ENCODE results near the gene EVA1B. TPM values are rescaled to one million over a fixed set of nuclear protein-coding genes. Genes with fewer than 3 reads are reported as not detected.

EVA1B gene
- total RNA-seq, 1 experiment from 2014 or later = 32.0 TPM

GRCh38 chr1:36328088-36328480, 4.6 kb upstream of the EVA1B start (continued):
- TF ChIP-seq E2F5 (CRISPR knock-in tag; IDR thresholded peaks at IDR 0.05) = no peak
- no peak for TF ChIP-seq ZMAT4 (CRISPR knock-in tag; IDR thresholded peaks at IDR 0.05)
- TF ChIP-seq CBFB (CRISPR knock-in tag; IDR thresholded peaks at IDR 0.05; ENCODE audit: low read depth) = no peak
- no peak for TF ChIP-seq ZNF121 (CRISPR knock-in tag; IDR thresholded peaks at IDR 0.05)

GRCh38 chr1:36327421-36328087, 4.1 kb upstream of the EVA1B start:
- Mint-ChIP-seq H3K36me3 (no peaks in the 10 kb centered on the region), H3K27me3 (ENCODE audit: low read depth) (peaks cover 18% of the 10 kb centered on the region), H3K4me3 (no peak overlapping the region), H3K9me3 (no peaks in the 10 kb centered on the region), H3K27ac (peak overlapping the region; percentile 64; the same call in 1 of the 2 replicates), H3K4me1 (peaks cover 17% of the 10 kb centered on the region)
- DNase-seq (ENCODE audit: low spot score) (no peak), ATAC-seq (no peak)
- no peak for TF ChIP-seq ATF2 (CRISPR knock-in tag; IDR thresholded peaks at IDR 0.05; ENCODE audit: borderline replicate concordance, low read depth)
- TF ChIP-seq USF1 (CRISPR knock-in tag; IDR thresholded peaks at IDR 0.05) = no peak
- no peak for TF ChIP-seq ZMAT4 (CRISPR knock-in tag; IDR thresholded peaks at IDR 0.05)
- TF ChIP-seq GABPB1 (CRISPR knock-in tag; IDR thresholded peaks at IDR 0.05) = no peak
- no peak for TF ChIP-seq ZNF263 (CRISPR knock-in tag; IDR thresholded peaks at IDR 0.05; ENCODE audit: low read depth)
- no peak for TF ChIP-seq PREB (CRISPR knock-in tag; IDR thresholded peaks at IDR 0.05; ENCODE audit: borderline replicate concordance)
- no peak for TF ChIP-seq ETV6 (CRISPR knock-in tag; IDR thresholded peaks at IDR 0.05)
- no peak for TF ChIP-seq MLX (CRISPR knock-in tag; IDR thresholded peaks at IDR 0.05)
- no peak for TF ChIP-seq ZNF425 (CRISPR knock-in tag; conservative IDR thresholded peaks at IDR 0.05)
- TF ChIP-seq HMGXB4 (CRISPR knock-in tag; IDR thresholded peaks at IDR 0.05) = no peak
- TF ChIP-seq ERG (CRISPR knock-in tag; IDR thresholded peaks at IDR 0.05) = no peak
- TF ChIP-seq RORB (CRISPR knock-in tag; IDR thresholded peaks at IDR 0.05) = no peak
- TF ChIP-seq E2F5 (CRISPR knock-in tag; IDR thresholded peaks at IDR 0.05) = no peak
- TF ChIP-seq NFATC4 (CRISPR knock-in tag; IDR thresholded peaks at IDR 0.05) = no peak
- no peak for TF ChIP-seq CREB1 (CRISPR knock-in tag; IDR thresholded peaks at IDR 0.05)
- no peak for TF ChIP-seq ZBTB21 (CRISPR knock-in tag; IDR thresholded peaks at IDR 0.05; ENCODE audit: borderline replicate concordance)
- no peak for TF ChIP-seq ZNF671 (CRISPR knock-in tag; IDR thresholded peaks at IDR 0.05)
- TF ChIP-seq JUN (CRISPR knock-in tag; IDR thresholded peaks at IDR 0.05) = no peak
- TF ChIP-seq ZNF416 (CRISPR knock-in tag; IDR thresholded peaks at IDR 0.05) = no peak
- ChIA-PET CTCF (interaction anchor here (1.0 to 1.5 kb wide), 2 partner anchors 15 to 42 kb away, joined by 4 read pairs; no protein-coding TSS in a partner anchor), POLR2A (no interaction called here)

All from WTC11 (cell line).